ENCODE results near the gene ARHGEF10L. TPM values are rescaled to one million over a fixed set of nuclear protein-coding genes. Genes with fewer than 3 reads are reported as not detected.

Gene ARHGEF10L
- total RNA-seq, 2 experiments from 2014 or later: not detected

DNA sequence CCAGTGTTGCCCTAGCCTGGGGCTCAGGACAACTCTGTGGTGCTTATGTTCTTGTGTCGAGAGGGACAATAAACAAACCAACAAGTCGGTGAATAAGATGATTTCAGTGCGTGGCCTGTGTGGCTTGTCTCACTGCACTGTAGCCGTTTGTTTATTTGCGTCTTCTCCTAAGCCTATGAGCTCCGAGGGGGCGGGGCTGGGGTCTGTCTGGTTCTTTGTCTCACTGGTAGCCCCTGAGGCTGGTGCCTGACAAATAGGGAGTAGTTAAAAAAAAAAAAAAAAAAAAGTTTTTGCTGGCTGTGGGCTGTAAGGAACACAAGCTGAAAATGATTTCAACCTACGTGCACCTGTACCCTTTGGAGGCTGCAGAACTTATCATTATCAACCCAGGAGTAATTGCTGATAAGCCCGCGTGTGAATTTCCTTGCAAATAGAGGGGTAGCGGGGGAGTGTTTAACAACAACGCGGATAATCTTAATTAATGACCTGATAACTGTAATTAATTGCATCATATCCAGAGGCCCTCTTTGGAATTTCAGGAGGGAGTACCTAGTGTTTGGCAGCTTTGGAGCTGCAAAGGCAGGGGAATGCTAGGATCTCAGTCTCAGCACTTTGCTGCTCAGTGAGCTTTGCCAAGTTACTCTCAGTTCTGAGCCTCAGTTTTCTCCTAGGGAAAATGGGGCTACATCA lies 925 bp upstream of the ARHGEF10L start:
- H3K27me3 Mint-ChIP-seq: peaks cover 33% of the 10 kb centered on the region
- CTCF ChIA-PET: no interaction called here

DNA sequence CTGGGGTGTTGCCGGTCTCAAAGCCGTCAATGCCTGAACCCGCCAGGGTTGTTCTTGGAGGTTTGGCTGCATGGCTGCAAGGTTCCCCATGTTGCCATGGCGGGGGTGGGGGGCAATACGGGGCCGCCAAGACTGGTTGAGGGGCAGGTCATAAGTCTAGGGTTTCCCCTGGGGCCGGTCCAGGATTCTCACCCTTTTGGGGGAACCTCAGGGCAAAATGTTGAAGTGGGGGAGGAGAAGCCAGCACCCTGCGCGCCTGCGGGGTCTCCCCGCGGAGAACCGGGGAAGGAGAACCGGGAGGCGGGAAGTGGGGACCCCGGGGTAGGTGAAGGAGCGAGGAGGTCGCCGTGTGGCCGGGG lies 401 bp upstream of the ARHGEF10L start:
- H3K27me3 Mint-ChIP-seq: peaks cover 33% of the 10 kb centered on the region
- H3K4me1 Mint-ChIP-seq: peaks cover 4% of the 10 kb centered on the region
- intact Hi-C loops (cut with DNase I, micrococcal nuclease): no loop called here
- DNase-seq: no peak
- ChIA-PET CTCF (interaction anchor here (0.7 kb wide), 1 partner anchor 109 kb away, joined by 3 read pairs; no protein-coding TSS in a partner anchor), POLR2A (no interaction called here)
- H3K4me3 Mint-ChIP-seq: no peak overlapping the region
- H3K9me3 Mint-ChIP-seq (ENCODE audit: low read depth): no peaks in the 10 kb centered on the region
- ATAC-seq: no peak
- H3K36me3 Mint-ChIP-seq (ENCODE audit: low read depth): no peaks in the 10 kb centered on the region
- H3K27ac Mint-ChIP-seq: no peak overlapping the region

More for the DNA sequence above, 925 bp upstream of the ARHGEF10L start:
- H3K9me3 Mint-ChIP-seq (ENCODE audit: low read depth): no peaks in the 10 kb centered on the region
- POLR2A ChIA-PET: no interaction called here
- no peak overlapping the region for H3K4me3 Mint-ChIP-seq
- no peak overlapping the region for H3K27ac Mint-ChIP-seq
- H3K4me1 Mint-ChIP-seq: peaks cover 4% of the 10 kb centered on the region
- intact Hi-C loops (cut with DNase I, micrococcal nuclease): no loop called here
- no peak for ATAC-seq
- H3K36me3 Mint-ChIP-seq (ENCODE audit: low read depth): no peaks in the 10 kb centered on the region
- DNase-seq: no peak

DNA sequence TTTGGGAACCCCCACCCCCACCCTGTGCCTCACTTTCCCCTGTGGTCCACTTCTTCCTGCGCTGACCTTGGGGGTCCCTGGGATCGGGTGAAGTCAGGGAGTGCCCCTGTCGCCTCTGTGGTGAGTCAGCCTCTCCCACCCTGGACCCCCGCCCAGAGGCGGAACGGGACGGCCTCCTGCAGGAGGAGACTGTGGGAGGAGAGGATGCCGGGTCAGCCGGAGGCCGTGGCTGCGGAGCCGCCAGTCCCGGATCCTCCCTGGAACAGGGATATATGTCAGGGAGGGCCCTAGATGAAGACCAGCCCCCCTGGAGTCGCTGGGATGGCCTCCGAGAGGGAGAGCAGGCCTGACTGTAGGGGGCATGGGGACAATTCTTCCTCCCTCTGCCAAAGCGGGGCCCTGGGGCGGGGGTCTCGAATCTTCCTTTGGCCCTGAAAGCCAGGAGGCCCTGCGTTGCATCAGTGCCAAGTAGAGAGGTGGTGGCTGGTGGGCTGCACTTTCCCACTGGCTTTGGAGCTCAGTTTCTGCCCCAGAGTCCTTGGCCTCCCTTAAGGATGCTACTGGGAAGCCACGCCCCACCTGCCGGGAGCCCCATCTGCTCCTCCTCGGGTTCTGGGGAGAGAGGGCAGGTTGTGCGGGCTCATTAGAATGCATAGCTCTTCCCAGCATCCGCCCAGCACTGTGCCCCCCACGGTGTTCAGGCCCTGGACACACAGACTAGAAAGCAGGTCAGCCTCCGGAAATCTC lies 930 bp downstream of the ARHGEF10L start:
- Mint-ChIP-seq H3K36me3 (ENCODE audit: low read depth) (no peaks in the 10 kb centered on the region), H3K9me3 (ENCODE audit: low read depth) (no peaks in the 10 kb centered on the region), H3K4me1 (peaks cover 4% of the 10 kb centered on the region), H3K27me3 (peaks cover 36% of the 10 kb centered on the region), H3K4me3 (no peak overlapping the region), H3K27ac (no peak overlapping the region)
- CTCF ChIA-PET: interaction anchor here (0.5 to 0.7 kb wide), 3 partner anchors 45 to 1350 kb away, joined by 3 to 4 read pairs (median 3); no protein-coding TSS in a partner anchor
- intact Hi-C loops (cut with DNase I, micrococcal nuclease): no loop called here
- ATAC-seq (no peak), DNase-seq (no peak)
- POLR2A ChIA-PET: no interaction called here

DNA sequence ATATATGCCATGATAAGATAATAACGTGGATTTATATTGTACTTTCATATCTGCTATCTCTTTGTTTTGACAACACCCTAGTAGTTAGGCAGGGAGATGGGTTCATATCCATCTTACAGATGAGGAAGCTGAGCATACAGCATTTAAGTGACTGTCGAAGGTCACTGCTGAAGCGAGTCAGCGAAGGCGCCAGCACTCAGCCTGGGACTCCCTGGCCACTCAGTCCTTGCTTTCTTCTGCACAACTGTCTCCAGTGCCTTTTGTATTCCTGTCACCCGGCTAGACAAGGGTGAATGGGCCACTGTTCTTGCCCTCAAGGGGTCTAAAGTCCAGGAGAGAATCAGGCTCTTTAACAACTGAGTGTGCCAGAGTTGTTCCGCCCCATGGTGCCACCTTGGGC lies 3.1 kb downstream of the ARHGEF10L start:
- no peaks in the 10 kb centered on the region for H3K9me3 Mint-ChIP-seq (ENCODE audit: low read depth)
- no peak for DNase-seq
- CTCF ChIA-PET: no interaction called here
- no peak for ATAC-seq
- H3K4me1 Mint-ChIP-seq: peaks cover 4% of the 10 kb centered on the region
- POLR2A ChIA-PET: no interaction called here
- no peaks in the 10 kb centered on the region for H3K36me3 Mint-ChIP-seq (ENCODE audit: low read depth)
- intact Hi-C loops (cut with DNase I, micrococcal nuclease): no loop called here
- H3K4me3 Mint-ChIP-seq: no peak overlapping the region
- H3K27me3 Mint-ChIP-seq: peaks cover 29% of the 10 kb centered on the region
- H3K27ac Mint-ChIP-seq: no peak overlapping the region

DNA sequence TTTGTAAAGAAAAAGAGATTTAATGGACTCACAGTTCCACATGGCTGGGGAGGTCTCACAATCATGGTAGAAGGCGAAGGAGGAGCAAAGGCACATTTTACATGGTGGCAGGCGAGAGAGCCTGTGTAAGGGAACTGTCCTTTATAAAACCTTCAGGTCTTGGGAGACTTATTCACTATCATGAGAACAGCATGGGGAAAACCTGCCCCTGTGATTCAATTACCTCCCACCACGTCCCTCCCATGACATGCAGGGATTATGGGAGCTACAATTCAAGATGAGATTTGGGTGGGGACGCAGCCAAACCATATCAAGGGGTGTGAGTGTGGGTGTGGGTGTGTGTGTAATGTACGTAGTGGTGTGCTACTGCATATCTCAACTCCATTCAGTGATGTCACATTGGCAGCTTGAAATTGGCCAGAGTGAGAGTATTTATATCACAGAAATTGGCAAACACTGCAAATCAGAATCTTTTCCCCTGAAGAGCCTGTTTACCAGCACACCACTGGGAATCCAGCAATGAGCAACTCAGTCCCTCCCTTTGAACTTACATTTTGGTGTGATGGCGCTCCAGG lies 5.4 kb downstream of the ARHGEF10L start:
- no peak for ATAC-seq
- DNase-seq: no peak
- intact Hi-C loops (cut with DNase I, micrococcal nuclease): no loop called here

DNA sequence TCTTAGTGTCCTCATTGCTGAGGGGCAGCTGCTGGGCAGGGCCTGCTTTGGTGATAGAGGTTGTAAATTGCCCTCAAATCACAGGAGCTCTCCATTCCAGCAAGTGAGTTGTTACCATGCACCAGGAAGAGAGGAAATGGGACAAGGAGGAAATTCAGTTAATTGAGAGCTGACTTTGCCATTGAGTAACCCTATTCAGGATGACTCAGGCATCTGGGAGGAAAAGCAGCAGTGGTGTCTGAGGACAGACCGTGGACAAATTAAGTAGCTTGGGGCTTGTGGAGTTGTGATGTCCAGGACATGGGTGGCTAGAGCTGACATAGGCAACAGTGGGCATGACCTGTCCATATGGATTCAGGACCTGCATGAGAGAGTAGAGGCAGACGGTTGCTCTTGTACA lies 5.9 kb downstream of the ARHGEF10L start:
- intact Hi-C loops (cut with DNase I, micrococcal nuclease): no loop called here
- Mint-ChIP-seq H3K9me3 (ENCODE audit: low read depth) (no peaks in the 10 kb centered on the region), H3K27ac (no peak overlapping the region), H3K27me3 (peaks cover 29% of the 10 kb centered on the region), H3K4me1 (no peaks in the 10 kb centered on the region), H3K36me3 (ENCODE audit: low read depth) (no peaks in the 10 kb centered on the region), H3K4me3 (no peak overlapping the region)
- DNase-seq (no peak), ATAC-seq (no peak)
- ChIA-PET CTCF (interaction anchor here (0.7 kb wide), 1 partner anchor 28 kb away, joined by 3 read pairs; no protein-coding TSS in a partner anchor), POLR2A (no interaction called here)

More for the DNA sequence above, 5.4 kb downstream of the ARHGEF10L start:
- POLR2A ChIA-PET: no interaction called here
- H3K36me3 Mint-ChIP-seq (ENCODE audit: low read depth): no peaks in the 10 kb centered on the region
- CTCF ChIA-PET: interaction anchor here (0.7 kb wide), 1 partner anchor 28 kb away, joined by 3 read pairs; no protein-coding TSS in a partner anchor
- no peak overlapping the region for H3K4me3 Mint-ChIP-seq
- no peak overlapping the region for H3K27ac Mint-ChIP-seq
- peaks cover 2% of the 10 kb centered on the region for H3K4me1 Mint-ChIP-seq
- peaks cover 29% of the 10 kb centered on the region for H3K27me3 Mint-ChIP-seq
- H3K9me3 Mint-ChIP-seq (ENCODE audit: low read depth): no peaks in the 10 kb centered on the region

DNA sequence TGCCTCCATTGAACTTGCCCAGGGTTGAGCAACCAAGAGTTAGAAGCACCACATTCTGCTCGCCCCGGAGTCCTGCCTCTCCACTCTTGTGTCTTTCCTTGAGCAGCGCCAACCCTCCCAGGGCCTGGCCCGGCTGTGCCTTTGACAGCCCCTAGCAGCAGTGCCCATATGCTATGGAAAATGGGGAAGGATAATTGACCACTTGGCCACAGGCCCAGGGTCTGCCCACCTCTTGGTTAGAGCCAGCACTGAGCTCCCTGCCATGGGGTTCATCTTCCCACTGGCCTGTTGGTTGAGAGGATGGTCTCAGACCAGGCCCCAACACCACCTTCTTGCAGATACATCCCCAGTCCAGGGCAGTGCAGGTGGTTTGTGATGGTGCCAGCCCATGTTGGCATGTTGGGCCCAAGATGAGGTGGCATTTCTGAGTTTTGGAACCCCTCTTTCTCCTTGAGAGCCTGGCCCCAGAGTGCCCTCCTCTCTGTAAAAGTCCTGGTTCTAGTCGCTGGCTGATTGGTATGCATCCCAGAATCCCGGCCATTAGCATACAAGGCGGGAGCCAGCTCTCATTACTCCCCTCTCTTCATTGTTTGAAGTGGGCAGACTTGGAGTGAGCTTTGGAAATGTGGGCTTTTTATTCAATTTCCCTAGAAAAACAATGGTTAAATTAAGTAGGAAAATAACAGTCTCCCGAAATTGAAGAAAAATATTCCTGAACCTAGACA lies 7.6 kb downstream of the ARHGEF10L start:
- intact Hi-C loops (cut with DNase I, micrococcal nuclease): no loop called here
- no peak for DNase-seq
- POLR2A ChIA-PET: no interaction called here
- Mint-ChIP-seq H3K36me3 (ENCODE audit: low read depth) (no peaks in the 10 kb centered on the region), H3K27ac (no peak overlapping the region), H3K4me3 (no peak overlapping the region), H3K9me3 (ENCODE audit: low read depth) (no peaks in the 10 kb centered on the region), H3K4me1 (no peaks in the 10 kb centered on the region), H3K27me3 (peaks cover 19% of the 10 kb centered on the region)
- ATAC-seq: no peak
- CTCF ChIA-PET: interaction anchor here (0.7 kb wide), 1 partner anchor 1049 kb away, joined by 4 read pairs; no protein-coding TSS in a partner anchor

DNA sequence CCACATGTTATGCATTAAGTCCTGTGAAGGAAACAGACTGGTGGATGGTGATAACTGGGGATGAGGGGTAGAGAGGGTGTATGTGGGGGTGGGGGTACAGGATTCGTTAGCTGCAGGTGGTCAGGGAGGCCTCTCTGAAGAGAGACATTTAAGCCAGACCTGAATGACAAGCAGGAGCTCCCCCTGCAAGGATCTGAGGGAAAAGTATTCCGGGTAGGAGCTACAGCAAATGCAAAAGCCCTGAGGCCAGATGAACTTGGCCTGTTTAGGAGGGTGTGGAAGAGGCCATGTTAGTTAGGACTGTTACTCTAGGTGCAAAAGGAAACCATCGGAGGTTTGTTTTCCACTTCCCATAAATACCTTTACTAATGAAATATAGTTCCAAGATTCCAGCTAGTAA lies 9.9 kb downstream of the ARHGEF10L start:
- ATAC-seq (no peak), DNase-seq (no peak)
- CTCF ChIA-PET: interaction anchor here (0.8 kb wide), 1 partner anchor 11 kb away, joined by 3 read pairs; no protein-coding TSS in a partner anchor
- Mint-ChIP-seq H3K9me3 (ENCODE audit: low read depth) (no peaks in the 10 kb centered on the region), H3K4me3 (no peak overlapping the region), H3K27me3 (peaks cover 19% of the 10 kb centered on the region), H3K4me1 (no peaks in the 10 kb centered on the region), H3K27ac (no peak overlapping the region), H3K36me3 (ENCODE audit: low read depth) (no peaks in the 10 kb centered on the region)
- intact Hi-C loops (cut with DNase I, micrococcal nuclease): no loop called here
- POLR2A ChIA-PET: no interaction called here

DNA sequence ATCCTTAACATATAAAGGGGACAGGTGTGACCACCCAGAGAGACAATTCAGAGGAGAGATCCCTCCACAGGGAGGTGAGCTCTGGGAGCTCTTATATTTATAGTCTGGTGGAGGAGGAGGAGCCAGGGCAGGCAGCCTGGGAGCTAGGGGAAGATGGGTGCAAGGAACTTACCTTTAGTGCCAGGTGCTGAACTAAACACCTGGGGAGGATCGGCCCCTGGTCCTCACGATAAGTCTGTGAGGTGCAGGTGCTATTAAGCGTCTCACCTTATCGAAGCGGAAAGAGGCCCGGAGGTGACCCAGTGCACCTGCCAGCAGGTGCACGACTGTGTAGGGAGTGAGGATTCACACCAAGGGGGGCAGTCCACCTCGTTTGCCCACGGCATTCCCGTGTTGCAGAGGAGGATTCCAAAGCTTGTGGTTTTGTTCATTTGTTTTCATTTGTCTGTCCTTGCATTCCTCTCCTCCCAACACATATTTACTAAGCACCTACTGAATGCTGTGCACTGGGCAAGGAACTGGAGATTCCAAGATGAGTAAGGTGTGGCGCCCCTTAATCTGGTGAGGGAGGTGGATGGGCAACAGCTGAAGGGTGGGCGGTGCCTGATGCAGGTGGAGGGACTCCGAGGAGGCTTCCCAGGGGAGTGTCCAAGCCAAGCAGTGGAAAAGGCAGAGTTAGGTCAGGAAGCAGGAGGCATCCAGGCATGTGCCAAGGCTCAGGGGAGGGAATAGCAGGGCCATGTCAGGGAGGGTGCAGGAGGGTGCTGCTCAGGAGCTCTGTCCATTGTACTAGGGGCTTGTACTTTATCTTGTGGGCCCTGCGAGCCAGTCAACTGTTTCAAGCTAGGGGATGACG lies 11.5 kb downstream of the ARHGEF10L start:
- no peak for ATAC-seq
- POLR2A ChIA-PET: no interaction called here
- peaks cover 14% of the 10 kb centered on the region for H3K27me3 Mint-ChIP-seq

DNA sequence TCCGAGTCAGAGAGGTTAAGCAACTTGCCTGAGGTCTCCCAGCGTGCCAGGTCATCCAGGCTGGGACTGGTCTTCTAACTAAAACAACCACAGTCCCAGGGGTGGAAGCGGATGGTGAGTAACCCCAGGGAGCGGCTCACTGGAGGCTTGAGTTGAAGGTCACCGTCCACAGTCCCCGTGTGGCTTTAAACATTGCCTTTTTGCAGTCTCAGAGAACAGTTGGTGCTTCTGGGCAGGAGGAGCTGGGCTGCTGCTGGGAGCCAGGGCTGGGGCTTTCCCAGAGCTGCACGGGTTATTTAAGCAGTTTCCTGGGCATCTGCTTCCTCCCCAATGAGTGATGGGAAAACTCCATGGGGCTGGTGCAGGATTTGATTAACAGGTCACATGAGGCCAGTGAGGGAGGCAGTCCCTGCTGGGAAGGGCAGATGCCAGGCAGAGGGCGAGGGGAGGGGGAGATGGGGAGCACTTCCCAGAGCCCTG lies 12.3 kb downstream of the ARHGEF10L start:
- H3K4me3 Mint-ChIP-seq: no peak overlapping the region

More for the DNA sequence above, 11.5 kb downstream of the ARHGEF10L start:
- no peaks in the 10 kb centered on the region for H3K4me1 Mint-ChIP-seq
- no peaks in the 10 kb centered on the region for H3K9me3 Mint-ChIP-seq (ENCODE audit: low read depth)
- no peak for DNase-seq
- CTCF ChIA-PET: no interaction called here
- intact Hi-C loops (cut with DNase I, micrococcal nuclease): no loop called here
- no peaks in the 10 kb centered on the region for H3K36me3 Mint-ChIP-seq (ENCODE audit: low read depth)
- no peak overlapping the region for H3K27ac Mint-ChIP-seq
- H3K4me3 Mint-ChIP-seq: no peak overlapping the region

More for the DNA sequence above, 12.3 kb downstream of the ARHGEF10L start:
- intact Hi-C loops (cut with DNase I, micrococcal nuclease): no loop called here
- ChIA-PET POLR2A (no interaction called here), CTCF (no interaction called here)
- ATAC-seq: no peak
- no peaks in the 10 kb centered on the region for H3K4me1 Mint-ChIP-seq
- H3K36me3 Mint-ChIP-seq (ENCODE audit: low read depth): no peaks in the 10 kb centered on the region
- peaks cover 14% of the 10 kb centered on the region for H3K27me3 Mint-ChIP-seq
- no peak overlapping the region for H3K27ac Mint-ChIP-seq
- H3K9me3 Mint-ChIP-seq (ENCODE audit: low read depth): no peaks in the 10 kb centered on the region
- DNase-seq: no peak
